ENCODE results near the gene ADCY6.

- TF ChIP-seq POLR2A (IDR thresholded peaks at IDR 0.05) = no peak
- no peak for TF ChIP-seq CTCF (IDR thresholded peaks at IDR 0.05)
Observed at GRCh38 chr12:48744251-48745008, 44.5 kb downstream of the ADCY6 start.
